NOMO-1 treated with dmso at 0.1 percent for 144 hours (cell line): Measurements from ENCODE around the gene TBC1D10B.
"Not testable (repeated sequence)": the region's sequence is repeated elsewhere in the genome, so short reads cannot be mapped to it uniquely, and the experiment has no call there.

ENCODE experiments used
- DNase-seq: peaks from one replicate; lab custom pipeline; 2025; ENCODE audit not compliant: unreplicated experiment; lab: John Stamatoyannopoulos, UW

The TBC1D10B gene

GRCh38 chr16:30337964-30338357 lies 32.3 kb downstream of the TBC1D10B start:
- DNase-seq, result not testable (repeated sequence)

GRCh38 chr16:30335598-30336474 lies 34.5 kb downstream of the TBC1D10B start:
- no peak for DNase-seq

- peak; percentile 56 for DNase-seq
Measured at GRCh38 chr16:30335028-30335597, 35.2 kb downstream of the TBC1D10B start.

GRCh38 chr16:30334473-30334989 lies 35.8 kb downstream of the TBC1D10B start:
- DNase-seq, result peak; percentile 62

GRCh38 chr16:30324220-30324619 lies 46.1 kb downstream of the TBC1D10B start:
- not testable (repeated sequence) for DNase-seq

GRCh38 chr16:30318647-30319046 lies 51.6 kb downstream of the TBC1D10B start:
- DNase-seq, result not testable (repeated sequence)

GRCh38 chr16:30310937-30311336 lies 59.4 kb downstream of the TBC1D10B start:
- DNase-seq, result not testable (repeated sequence)

GRCh38 chr16:30309255-30309654 lies 61.0 kb downstream of the TBC1D10B start:
- DNase-seq, result not testable (repeated sequence)
